ENCODE data around the gene CHCHD2.

DNA sequence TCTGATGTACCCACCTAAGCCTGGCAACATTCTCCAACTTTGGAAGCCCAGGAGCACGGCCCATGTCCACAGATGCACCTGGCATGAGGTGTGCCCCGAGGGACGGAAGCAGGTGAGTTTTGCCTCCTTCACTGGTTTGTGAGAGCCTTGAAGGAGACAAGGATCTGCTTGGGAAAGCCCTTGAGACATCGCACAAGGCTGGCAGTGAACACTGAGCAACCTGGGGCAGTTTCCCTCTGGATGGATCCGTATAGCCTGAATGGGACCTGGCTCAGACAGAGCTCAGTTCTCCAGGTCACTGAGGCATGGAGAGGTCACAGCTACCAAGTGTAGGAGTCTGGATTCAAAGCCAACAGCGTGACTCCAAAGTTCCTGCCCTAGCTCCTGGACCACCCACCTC lies 18.7 kb upstream of the CHCHD2 start:
- no peak for TF ChIP-seq EZH2 (IDR thresholded peaks at IDR 0.05; ENCODE audit: borderline replicate concordance, low read length)
- TF ChIP-seq, protein P1, sequence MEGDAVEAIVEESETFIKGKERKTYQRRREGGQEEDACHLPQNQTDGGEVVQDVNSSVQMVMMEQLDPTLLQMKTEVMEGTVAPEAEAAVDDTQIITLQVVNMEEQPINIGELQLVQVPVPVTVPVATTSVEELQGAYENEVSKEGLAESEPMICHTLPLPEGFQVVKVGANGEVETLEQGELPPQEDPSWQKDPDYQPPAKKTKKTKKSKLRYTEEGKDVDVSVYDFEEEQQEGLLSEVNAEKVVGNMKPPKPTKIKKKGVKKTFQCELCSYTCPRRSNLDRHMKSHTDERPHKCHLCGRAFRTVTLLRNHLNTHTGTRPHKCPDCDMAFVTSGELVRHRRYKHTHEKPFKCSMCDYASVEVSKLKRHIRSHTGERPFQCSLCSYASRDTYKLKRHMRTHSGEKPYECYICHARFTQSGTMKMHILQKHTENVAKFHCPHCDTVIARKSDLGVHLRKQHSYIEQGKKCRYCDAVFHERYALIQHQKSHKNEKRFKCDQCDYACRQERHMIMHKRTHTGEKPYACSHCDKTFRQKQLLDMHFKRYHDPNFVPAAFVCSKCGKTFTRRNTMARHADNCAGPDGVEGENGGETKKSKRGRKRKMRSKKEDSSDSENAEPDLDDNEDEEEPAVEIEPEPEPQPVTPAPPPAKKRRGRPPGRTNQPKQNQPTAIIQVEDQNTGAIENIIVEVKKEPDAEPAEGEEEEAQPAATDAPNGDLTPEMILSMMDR (conservative IDR thresholded peaks at IDR 0.05 in 1 of 2, IDR thresholded peaks at IDR 0.05 in 1 of 2; ENCODE audit: extremely low read depth in 1 of 2, insufficient read depth in 1 of 2, low read depth in 1 of 2, low read length in 2 of 2): no peak
